ENCODE data around the gene UNC80.
A peak's percentile ranks its signal among the peaks of the same experiment; 100 is the strongest.

Gene UNC80

DNA sequence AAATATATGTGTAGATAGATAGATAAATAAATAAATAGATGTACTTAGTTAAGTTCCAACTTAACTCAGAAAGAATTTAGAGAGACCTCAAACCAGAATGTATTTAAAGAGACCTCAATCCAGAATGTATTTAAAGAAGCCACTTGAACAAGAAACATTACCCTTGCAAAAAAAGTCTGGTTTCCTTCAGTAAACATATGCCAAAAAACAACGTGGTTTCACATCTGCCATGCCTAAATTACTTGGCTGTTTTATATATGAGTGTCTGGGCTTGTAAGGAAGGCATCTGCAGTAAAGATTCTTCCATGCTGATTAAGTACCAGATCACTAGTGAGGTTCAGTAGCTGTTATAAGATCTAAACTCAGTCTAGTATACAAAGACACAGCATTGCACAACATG is 201.7 kb downstream of the UNC80 start:
- DNase-seq, result no peak

DNA sequence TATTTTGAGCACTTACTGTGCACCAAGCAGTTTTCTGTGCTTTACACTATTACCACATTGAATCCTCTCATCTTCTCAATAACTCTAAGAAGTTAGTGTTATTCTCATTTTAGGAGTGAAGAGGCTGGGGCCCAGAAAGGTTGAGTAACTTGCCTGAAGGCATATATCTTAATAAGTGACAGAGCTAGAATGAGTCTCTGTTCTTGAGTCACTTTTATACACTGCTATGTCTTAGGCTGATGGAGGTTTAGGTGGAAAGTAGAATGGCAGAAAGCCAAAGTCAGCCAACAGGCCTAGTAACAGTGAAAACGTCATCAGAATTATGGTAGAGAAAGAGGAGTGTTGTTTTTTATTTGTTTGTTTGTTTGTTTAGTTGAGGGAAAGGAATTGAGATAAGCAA is 202.9 kb downstream of the UNC80 start:
- no peak for DNase-seq

DNA sequence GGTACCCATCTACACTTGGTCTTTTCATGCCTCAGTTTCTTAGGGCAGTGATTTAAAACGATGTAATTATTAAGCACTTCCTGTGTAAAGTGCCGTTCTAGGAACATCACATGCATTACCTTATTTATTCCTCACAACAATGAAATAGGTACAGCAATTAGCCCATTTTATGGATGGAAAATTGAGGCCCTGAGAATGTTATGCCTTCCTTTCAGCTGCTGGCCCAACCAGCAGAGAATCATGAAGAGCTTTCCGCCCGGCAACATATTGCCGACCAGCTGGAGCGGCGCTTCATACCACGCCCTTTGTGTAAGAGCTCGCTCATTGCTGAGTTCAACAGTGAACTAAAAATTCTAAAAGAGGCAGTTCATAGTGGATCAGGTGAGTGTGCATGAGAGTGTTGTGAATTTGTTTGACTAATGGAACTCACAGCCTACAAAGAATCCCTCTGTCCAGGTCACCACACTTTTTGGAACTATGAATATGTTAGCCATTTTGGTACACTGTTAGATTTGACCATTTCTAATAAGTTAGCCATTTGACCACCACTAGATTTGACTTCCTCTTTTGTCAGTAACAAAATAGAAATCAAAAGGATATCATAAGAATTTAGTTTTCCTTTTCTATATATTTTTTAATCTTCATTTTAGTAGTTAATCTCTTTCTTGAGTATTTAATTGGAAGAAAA is 205.2 kb downstream of the UNC80 start:
- DNase-seq, result no peak

DNA sequence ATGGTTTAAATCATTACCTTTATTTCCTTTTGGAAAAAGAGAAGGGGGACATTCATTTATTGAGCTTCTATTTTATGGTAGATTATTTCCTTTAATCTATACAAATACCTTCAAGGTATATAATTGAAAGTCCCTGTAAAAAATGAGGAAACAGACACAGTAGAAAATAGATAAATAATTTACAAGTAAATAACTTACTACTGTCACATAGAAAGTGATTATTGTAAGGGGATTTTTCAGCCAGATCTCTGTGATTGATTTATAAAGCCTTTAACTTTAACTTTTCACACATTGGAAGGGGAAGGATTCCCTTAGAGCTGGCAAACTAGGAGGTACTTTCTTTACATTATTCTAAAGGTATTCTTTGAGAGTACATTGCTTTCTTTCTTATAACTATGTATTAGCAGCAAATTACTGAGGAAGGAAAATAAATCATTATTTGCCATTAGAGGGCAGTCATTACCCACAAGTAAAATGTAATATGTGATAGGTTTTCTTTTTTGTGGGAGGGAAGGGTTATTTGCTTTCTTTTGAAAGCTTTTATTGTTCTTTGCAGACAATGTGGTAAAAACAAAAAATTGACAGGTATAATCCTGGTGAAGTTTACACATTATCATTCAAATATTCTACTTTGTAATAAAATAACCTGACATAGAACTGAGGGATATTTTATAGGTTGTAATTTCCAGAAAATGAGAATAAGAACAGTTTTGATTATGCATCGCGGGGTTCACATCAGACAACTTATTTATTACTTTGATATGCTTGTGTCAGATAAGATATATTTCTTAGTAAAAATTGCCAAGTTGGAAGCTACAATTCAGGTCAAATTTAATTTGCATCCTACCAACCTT is 206.0 kb downstream of the UNC80 start:
- peak; percentile 61 for DNase-seq

- no peak for DNase-seq
These were observed 212.7 kb downstream of the UNC80 start for GRCh38 chr2:209984291-209984690.

- DNase-seq, result no peak
These were observed 214.2 kb downstream of the UNC80 start for GRCh38 chr2:209985874-209986273.

DNA sequence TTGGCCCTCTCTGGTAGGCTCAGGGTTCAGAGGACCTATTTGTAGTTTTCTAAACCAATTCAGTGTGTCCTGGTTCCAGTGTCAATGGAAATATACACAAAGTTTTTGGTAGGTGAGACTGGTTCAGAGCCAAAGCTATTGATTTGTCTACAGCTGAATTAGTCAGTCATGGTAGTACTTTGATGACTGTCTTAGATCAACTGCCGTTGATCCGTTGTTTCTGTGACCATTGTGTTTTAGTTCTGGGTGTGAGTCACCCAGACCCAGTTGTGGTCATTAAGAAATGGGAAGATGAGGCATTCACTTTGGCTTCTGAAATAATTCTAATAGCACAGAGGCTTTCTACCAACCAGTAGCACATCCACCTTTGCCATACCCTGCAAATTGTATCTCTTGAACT is 214.8 kb downstream of the UNC80 start:
- no peak for DNase-seq

DNA sequence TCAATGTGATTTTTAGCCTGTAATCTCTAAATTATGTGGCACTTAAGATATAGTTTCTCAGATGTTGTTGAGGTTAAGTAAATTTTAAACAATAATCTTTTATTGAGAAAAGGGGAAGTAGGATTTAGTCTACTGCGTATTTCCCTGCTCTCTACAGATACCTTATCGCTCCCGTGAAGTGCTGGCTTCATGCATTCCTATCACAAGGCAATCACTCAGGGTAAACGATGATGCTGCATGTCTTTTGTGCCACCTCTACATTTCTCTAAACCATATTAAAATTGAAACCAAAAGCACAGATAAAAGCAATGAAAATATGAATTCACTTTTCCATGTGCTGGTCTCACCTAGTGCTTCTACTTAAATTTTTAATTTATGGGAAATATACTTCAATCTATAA is 216.4 kb downstream of the UNC80 start:
- no peak for DNase-seq

- DNase-seq, result no peak
These were observed 219.2 kb downstream of the UNC80 start for GRCh38 chr2:209990838-209991237.

- no peak for DNase-seq
These were observed 222.3 kb downstream of the UNC80 start for GRCh38 chr2:209993968-209994367.

DNA sequence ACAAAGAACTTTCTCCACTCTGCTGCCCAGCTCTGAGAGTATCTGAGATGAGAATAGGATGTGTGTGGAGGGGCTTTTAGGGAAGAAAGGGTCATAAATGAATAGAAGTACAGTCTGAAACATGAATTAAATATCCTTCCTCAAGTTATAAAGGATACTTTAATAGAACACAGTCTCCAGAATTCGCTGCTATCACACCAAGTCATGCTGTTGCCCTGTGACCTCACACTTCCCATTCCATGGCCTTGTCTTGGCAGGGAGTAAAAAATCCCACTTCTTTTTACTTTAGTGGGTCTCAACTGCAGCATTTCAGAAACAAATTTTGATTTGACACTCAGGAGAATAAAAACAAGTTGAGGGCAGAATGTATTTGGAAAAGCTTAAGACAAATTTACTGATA is 227.0 kb downstream of the UNC80 start:
- DNase-seq, result no peak

DNA sequence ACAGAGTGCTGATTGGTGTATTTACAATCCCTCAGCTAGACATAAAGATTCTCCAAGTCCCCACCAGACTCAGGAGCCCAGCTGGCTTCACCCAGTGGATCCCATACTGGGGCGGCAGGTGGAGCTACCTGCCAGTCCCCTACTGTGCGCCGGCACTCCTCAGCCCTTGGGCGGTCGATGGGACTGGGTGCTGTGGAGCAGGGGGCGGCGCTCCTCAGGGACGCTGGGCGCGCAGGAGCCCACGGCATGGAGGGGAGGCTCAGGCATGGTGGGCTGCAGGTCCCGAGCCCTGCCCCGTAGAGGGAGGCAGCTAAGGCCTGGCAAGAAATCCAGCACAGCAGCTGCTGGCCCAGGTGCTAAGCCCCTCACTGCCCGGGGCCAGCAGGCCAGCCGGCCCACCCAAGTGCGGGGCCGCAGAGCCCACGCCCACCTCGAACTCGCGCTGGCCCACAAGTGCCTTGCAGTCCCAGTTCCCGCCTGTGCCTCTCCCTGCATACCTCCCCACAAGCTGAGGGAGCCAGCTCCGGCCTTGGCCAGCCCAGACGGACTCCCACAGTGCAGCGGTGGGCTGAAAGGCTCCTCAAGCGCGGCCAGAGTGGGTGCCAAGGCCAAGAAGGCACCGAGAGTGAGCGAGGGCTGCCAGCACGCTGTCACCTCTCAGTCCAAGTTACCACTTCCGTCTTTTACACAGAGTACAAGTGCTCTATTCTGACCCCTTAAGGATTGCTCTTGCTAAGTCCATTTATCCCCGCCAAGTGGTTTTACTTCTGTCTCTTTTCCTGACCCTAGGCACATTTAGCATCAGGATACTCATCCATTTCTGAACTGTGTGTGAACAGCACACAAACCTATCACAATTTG is 229.1 kb downstream of the UNC80 start:
- no peak for DNase-seq

- peak; percentile 96 for DNase-seq
These were observed 230.8 kb downstream of the UNC80 start, which contains the start of gene RPE for GRCh38 chr2:210002158-210003157. Gene RPE (plus strand): TSS chr2:210002638. CDS start chr2:210002662, 24 bp downstream.

DNA sequence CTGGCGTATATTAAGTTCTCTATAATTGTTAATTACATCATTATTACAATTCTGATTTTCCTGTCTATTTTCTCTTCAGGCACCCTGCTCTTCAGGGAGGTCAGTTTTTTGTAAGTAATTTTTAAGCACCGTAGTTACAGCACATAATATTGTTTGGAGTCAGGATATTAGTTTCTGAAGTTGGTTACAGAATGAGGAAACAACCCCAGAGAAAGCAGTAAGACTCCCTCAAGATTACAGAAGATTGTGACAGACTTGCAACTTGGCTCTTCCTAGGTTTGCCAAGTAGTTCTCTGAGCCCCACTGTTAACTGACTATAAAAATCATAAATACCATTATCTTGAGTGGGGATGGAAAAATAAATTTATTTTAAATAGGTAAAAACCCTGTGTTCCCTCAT is 231.7 kb downstream of the UNC80 start:
- no peak for DNase-seq

- no peak for DNase-seq
These were observed 233.2 kb downstream of the UNC80 start for GRCh38 chr2:210004881-210005280.

GRCh38 chr2:210007895-210008294 is 236.3 kb downstream of the UNC80 start:
- DNase-seq, result no peak

- DNase-seq, result no peak
These were observed 237.5 kb downstream of the UNC80 start for GRCh38 chr2:210009126-210009525.

DNA sequence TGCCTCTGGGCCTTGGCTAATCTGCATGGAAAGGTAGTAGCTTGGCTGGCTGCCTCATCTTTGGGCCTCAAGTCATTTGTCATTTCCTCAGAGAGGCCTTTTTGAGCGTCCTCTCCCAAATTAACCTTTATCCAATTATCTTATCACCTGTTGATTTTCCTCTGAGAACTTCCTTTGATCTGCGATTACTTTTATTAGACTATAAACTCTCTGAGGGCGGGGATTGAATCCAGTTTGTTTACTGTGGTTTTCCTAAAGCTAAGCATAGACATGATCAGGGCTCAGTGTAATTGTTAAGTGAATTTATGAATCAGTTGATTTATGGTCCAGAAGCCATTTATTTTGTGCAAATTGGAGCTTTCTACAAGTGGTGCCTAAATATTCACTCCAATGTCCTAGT is 238.3 kb downstream of the UNC80 start:
- DNase-seq, result no peak

- no peak for DNase-seq
These were observed 248.5 kb downstream of the UNC80 start for GRCh38 chr2:210020138-210020537.

DNA sequence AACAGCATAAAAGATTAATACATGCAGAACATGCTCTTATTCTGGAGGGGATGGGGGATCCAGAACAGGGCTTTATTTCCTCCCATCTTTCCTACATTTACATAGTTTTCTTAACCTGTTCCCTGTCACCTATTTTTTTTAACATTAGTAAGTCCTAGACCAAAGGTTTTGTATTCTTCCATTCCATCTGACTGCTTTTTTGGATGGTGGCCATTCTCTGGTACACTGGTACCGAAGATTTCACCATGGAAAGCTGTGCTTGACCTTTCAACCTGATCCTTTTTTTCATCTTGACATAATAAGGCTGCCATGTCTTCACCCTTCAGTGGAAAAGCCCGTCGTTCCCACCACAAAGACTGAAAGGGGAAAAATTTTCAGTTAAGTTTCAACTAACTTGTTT is 251.2 kb downstream of the UNC80 start:
- no peak for DNase-seq

DNA sequence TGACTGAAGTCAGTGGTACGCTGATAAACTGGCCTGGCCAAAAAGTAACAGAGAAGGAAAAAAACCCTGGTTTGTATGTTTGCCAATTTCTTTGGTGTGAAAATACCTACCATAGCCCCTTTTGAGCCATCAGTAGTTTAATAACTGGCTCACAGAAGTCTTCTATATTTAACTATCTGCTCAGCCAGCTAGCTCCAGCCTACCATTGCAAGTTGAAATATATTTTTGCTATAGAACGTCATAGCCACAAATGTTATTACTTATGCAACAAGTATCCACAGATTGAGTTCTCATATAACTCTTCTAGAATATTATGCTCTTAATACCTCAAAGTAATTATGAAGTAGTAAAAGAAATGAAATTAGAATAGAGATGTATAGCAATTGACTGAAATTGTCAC is 256.0 kb downstream of the UNC80 start:
- no peak for DNase-seq

- DNase-seq, result no peak
These were observed 256.5 kb downstream of the UNC80 start for GRCh38 chr2:210028178-210028577.
